Ascending aorta (tissue), 2 donors: Measurements from ENCODE around the gene ATP6V1G1. TPM values are rescaled to one million over a fixed set of nuclear protein-coding genes. Genes with fewer than 3 reads are reported as not detected.
A peak's percentile ranks its signal among the peaks of the same experiment; 100 is the strongest.

Source experiments
- DNase-seq, 2 donors: peaks; one replicate each; pipeline ENCODE4 v3.0.0-alpha.2; 2019; ENCODE audit warnings: low spot score in 2 of 2
- H3K27ac ChIP-seq, 2 donors: fragments of 200-600 bp; sonication (generic); one replicate each; pipeline ENCODE4 v1.5.1; 2016 to 2017; ENCODE audit warnings: mild to moderate bottlenecking in 1 of 2
- H3K27me3 ChIP-seq: fragments of 200-600 bp; sonication (generic); one replicate; pipeline ENCODE4 v1.5.1; 2017
- H3K36me3 ChIP-seq, 2 donors: fragments of 200-600 bp; sonication (generic); one replicate each; pipeline ENCODE4 v1.5.1; 2016
- H3K4me1 ChIP-seq, 2 donors: fragments of 200-600 bp; sonication (generic); one replicate each; pipeline ENCODE4 v1.5.1; 2016 to 2017; ENCODE audit warnings: mild to moderate bottlenecking in 1 of 2
- H3K4me3 ChIP-seq, 2 donors: fragments of 200-600 bp; sonication (generic); one replicate each; pipeline ENCODE4 v1.5.1; 2016 to 2017; ENCODE audit warnings: mild to moderate bottlenecking in 1 of 2
- H3K9me3 ChIP-seq, 2 donors: fragments of 200-600 bp; sonication (generic); one replicate each; pipeline ENCODE4 v1.5.1; 2016
- CTCF ChIP-seq, 3 experiments: fragments of 200-600 bp in 2 of 3; fragments of 450-650 bp in 1 of 3; sonication (generic) in 2 of 3; IDR thresholded peaks; one replicate each; pipeline ENCODE4 v1.5.1; 2016 to 2019; ENCODE audit warnings: antibody characterized with exemption in 3 of 3, mild to moderate bottlenecking in 1 of 3, moderate library complexity in 1 of 3
- intact Hi-C: fragments of 100-400 bp; cut with DNase I; formaldehyde crosslinking; loops from one replicate; pipeline ENCODE4 v1.15.1; 2023
- total RNA-seq: library from RNA; depleted of rRNA; stranded (reverse); fragments of >200 nt; gene quantifications from one replicate; pipeline ENCODE4 v1.1.0, GENCODE V29; 2016

Gene ATP6V1G1
- total RNA-seq = 135 TPM

GRCh38 chr9:114587345-114588202, at the start of gene ATP6V1G1:
ATP6V1G1 (plus strand) TSS chr9:114587769; CDS start chr9:114587839, 70 bp downstream.
- Histone ChIP-seq H3K27ac (peak within 1 kb of the TSS; percentile 78 to 84), H3K36me3 (peaks cover 0 to under 1% of the 10 kb centered on the region in 2 donors), H3K4me3 (peak within 1 kb of the TSS; percentile 79 to 85), H3K4me1 (peaks cover 5 to 40% of the 10 kb centered on the region in 2 donors), H3K27me3 (no peaks in the 10 kb centered on the region), H3K9me3 (no peaks in the 10 kb centered on the region)
- DNase-seq = peak; percentile 98 to 100
- intact Hi-C loops = loop anchor here (1.0 to 10.0 kb wide), 4 partner anchors 24 to 243 kb away; partner anchors contain the start of genes TMEM268 and WHRN
- no peak for TF ChIP-seq CTCF (IDR thresholded peaks at IDR 0.05)

GRCh38 chr9:114538241-114538640, 49.3 kb upstream of the ATP6V1G1 start:
- no peaks in the 10 kb centered on the region for H3K4me1 ChIP-seq
- intact Hi-C loops = no loop called here
- no peak overlapping the region for H3K4me3 ChIP-seq
- H3K36me3 ChIP-seq = no peaks in the 10 kb centered on the region
- DNase-seq = no peak
- no peaks in the 10 kb centered on the region for H3K27me3 ChIP-seq
- no peaks in the 10 kb centered on the region for H3K9me3 ChIP-seq
- H3K27ac ChIP-seq = no peak overlapping the region
- TF ChIP-seq CTCF (IDR thresholded peaks at IDR 0.05) = no peak

- Histone ChIP-seq H3K36me3 (no peaks in the 10 kb centered on the region), H3K27me3 (no peaks in the 10 kb centered on the region), H3K27ac (no peak overlapping the region), H3K9me3 (no peaks in the 10 kb centered on the region), H3K4me1 (no peaks in the 10 kb centered on the region), H3K4me3 (no peak overlapping the region)
- intact Hi-C loops = no loop called here
- TF ChIP-seq CTCF (IDR thresholded peaks at IDR 0.05) = no peak
- no peak for DNase-seq
Observed at GRCh38 chr9:114539701-114540380, 47.7 kb upstream of the ATP6V1G1 start.

- H3K27ac ChIP-seq = no peak overlapping the region
- intact Hi-C loops = no loop called here
- TF ChIP-seq CTCF (IDR thresholded peaks at IDR 0.05) = no peak
- H3K4me3 ChIP-seq = no peak overlapping the region
- no peak for DNase-seq
- no peaks in the 10 kb centered on the region for H3K36me3 ChIP-seq
- H3K9me3 ChIP-seq = no peaks in the 10 kb centered on the region
- no peaks in the 10 kb centered on the region for H3K27me3 ChIP-seq
- no peaks in the 10 kb centered on the region for H3K4me1 ChIP-seq
Observed at GRCh38 chr9:114545055-114545454, 42.5 kb upstream of the ATP6V1G1 start.

GRCh38 chr9:114546851-114547250, 40.7 kb upstream of the ATP6V1G1 start:
- no peak overlapping the region for H3K4me3 ChIP-seq
- H3K27me3 ChIP-seq = no peaks in the 10 kb centered on the region
- DNase-seq = no peak
- intact Hi-C loops = no loop called here
- no peak overlapping the region for H3K27ac ChIP-seq
- no peaks in the 10 kb centered on the region for H3K4me1 ChIP-seq
- H3K9me3 ChIP-seq = no peaks in the 10 kb centered on the region
- no peak for TF ChIP-seq CTCF (IDR thresholded peaks at IDR 0.05)
- no peaks in the 10 kb centered on the region for H3K36me3 ChIP-seq
